T1000 (cell line): ENCODE data around the gene SEC14L5.
"Not testable (repeated sequence)": the region's sequence is repeated elsewhere in the genome, so short reads cannot be mapped to it uniquely, and the experiment has no call there.

Source experiments
- DNase-seq: peaks from one replicate; lab custom pipeline; 2025; ENCODE audit warnings: mixed read lengths; lab: John Stamatoyannopoulos, UW

SEC14L5 gene

GRCh38 chr16:5040451-5040850 is 82.3 kb downstream of the SEC14L5 start:
- DNase-seq, result no peak

- DNase-seq, result no peak
Observed at GRCh38 chr16:5041600-5042133, 83.5 kb downstream of the SEC14L5 start.

- no peak for DNase-seq
Observed at GRCh38 chr16:5042574-5043171, 84.5 kb downstream of the SEC14L5 start.

- DNase-seq, result no peak
Observed at GRCh38 chr16:5044011-5044540, 85.9 kb downstream of the SEC14L5 start.

GRCh38 chr16:5044581-5044980 is 86.5 kb downstream of the SEC14L5 start:
- not testable (repeated sequence) for DNase-seq

- DNase-seq, result no peak
Observed at GRCh38 chr16:5045499-5046115, 87.5 kb downstream of the SEC14L5 start.

- DNase-seq, result no peak
Observed at GRCh38 chr16:5046914-5047313, 88.8 kb downstream of the SEC14L5 start.

- no peak for DNase-seq
Observed at GRCh38 chr16:5054876-5055865, 97.0 kb downstream of the SEC14L5 start.

GRCh38 chr16:5056352-5056751 is 98.2 kb downstream of the SEC14L5 start:
- no peak for DNase-seq

- no peak for DNase-seq
Observed at GRCh38 chr16:5058476-5058875, 100.3 kb downstream of the SEC14L5 start.

- DNase-seq, result no peak
Observed at GRCh38 chr16:5059386-5060072, 101.4 kb downstream of the SEC14L5 start.

GRCh38 chr16:5060073-5060641 is 102.0 kb downstream of the SEC14L5 start:
- no peak for DNase-seq

GRCh38 chr16:5062051-5062450 is 103.9 kb downstream of the SEC14L5 start:
- DNase-seq, result no peak

- no peak for DNase-seq
Observed at GRCh38 chr16:5062790-5063765, 104.9 kb downstream of the SEC14L5 start.

GRCh38 chr16:5064915-5065314 is 106.8 kb downstream of the SEC14L5 start:
- no peak for DNase-seq

- DNase-seq, result no peak
Observed at GRCh38 chr16:5065326-5065725, 107.2 kb downstream of the SEC14L5 start.

- DNase-seq, result no peak
Observed at GRCh38 chr16:5065813-5066212, 107.7 kb downstream of the SEC14L5 start, which contains the start of gene C16orf89. TSS of gene C16orf89 (minus strand) at chr16:5065956. CDS start at chr16:5065908, 48 bp downstream.

GRCh38 chr16:5066511-5066910 is 108.4 kb downstream of the SEC14L5 start:
- no peak for DNase-seq
